Placental pericyte (primary cell): ENCODE results near the gene FAM111B. TPM values are rescaled to one million over a fixed set of nuclear protein-coding genes. Genes with fewer than 3 reads are reported as not detected.

Source experiments
- total RNA-seq: library from RNA; depleted of rRNA; stranded (reverse); fragments of >200 nt; gene quantifications from 2 replicates; pipeline ENCODE4 v1.2.3, GENCODE V29; 2012

The FAM111B gene, protein sequence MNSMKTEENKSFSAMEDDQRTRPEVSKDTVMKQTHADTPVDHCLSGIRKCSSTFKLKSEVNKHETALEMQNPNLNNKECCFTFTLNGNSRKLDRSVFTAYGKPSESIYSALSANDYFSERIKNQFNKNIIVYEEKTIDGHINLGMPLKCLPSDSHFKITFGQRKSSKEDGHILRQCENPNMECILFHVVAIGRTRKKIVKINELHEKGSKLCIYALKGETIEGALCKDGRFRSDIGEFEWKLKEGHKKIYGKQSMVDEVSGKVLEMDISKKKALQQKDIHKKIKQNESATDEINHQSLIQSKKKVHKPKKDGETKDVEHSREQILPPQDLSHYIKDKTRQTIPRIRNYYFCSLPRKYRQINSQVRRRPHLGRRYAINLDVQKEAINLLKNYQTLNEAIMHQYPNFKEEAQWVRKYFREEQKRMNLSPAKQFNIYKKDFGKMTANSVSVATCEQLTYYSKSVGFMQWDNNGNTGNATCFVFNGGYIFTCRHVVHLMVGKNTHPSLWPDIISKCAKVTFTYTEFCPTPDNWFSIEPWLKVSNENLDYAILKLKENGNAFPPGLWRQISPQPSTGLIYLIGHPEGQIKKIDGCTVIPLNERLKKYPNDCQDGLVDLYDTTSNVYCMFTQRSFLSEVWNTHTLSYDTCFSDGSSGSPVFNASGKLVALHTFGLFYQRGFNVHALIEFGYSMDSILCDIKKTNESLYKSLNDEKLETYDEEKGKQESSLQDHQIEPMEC
- total RNA-seq = under 0.01 and 11.5 TPM in 2 replicates

GRCh38 chr11:59106363-59107336 lies at the start of gene FAM111B:
Gene FAM111B (plus strand): TSS chr11:59107237. CDS start chr11:59109626, 2,389 bp downstream.

DNA sequence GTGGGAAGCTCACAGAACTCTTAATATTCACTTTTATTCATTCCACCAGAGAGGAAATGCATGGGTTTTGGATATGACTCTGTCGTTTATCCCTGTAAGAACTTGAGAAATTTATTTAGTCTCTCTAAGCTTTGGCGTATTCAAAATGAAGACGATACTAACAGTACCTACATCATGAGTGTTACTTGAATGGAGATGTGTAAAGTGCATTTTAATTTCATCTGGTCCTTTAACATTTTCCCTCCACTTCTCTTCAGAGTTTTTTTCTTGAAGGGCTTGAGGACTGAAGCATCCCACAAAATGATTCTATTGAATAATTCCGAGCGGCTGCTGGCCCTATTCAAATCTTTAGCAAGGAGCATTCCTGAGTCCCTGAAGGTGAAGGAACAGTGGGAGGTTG lies 21.0 kb upstream of the FAM111B start, which contains the start of gene GLYATL1B:
Gene GLYATL1B, plus strand, starts transcription at position 301 of the 400 bp plus-strand sequence. Its CDS starts 0 bp downstream, at position 301.

DNA sequence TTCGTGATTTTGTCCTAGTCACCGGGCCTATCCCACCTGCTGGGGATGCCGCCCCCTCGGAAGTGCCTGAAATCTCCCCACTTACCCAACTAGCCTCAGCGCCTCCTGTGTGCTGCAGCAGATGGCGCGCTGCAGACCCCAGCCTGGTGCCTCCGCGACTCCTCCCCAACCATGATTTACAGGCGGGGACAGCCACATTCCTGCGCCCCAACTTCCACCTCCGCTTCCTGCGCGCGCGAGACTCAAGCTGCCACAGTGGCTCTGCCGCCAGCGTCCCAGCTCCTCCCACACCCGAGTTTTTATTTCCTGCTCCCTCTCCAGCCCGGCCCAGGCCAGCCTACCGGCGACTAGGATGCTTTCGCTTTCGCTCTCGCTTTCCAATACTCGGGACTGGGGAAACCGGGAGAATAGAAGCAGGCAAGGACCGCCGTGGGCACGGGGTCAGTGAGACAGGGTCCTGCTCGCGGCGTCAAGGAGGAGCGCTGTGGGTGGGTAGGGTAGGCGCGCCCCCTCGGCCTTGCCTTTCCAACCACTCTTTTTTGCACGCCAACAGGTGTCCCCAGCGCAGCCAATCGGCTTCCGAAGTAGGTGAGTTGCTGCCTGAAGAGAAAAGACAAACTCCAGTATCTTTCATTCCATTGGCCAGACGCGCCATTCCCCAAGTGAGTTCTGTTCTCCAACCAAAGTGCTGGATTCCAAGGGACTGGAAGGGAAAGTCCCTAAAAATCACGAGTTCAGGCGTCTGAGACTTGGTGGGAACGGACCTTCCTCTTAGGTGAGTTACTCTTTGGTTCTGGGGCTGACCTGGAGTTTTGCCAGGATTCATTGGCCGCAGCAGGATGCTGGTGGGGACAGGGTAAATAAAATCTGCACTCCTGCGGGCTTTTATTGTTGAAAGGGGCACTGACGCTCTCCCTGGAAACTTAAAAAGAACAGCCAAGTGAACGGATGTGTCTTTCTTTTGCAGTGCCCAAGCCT lies 35.8 kb downstream of the FAM111B start, which contains the start of gene FAM111A:
Gene FAM111A, plus strand, starts transcription at position 327 of the 978 bp plus-strand sequence. CDS start 6,017 bp downstream, outside the sequence.

GRCh38 chr11:59171508-59172322 lies 64.7 kb downstream of the FAM111B start, which contains the start of gene DTX4:
Gene DTX4 (plus strand): TSS chr11:59172132. CDS start chr11:59172596, 464 bp downstream.

Other genes starting within 250 kb of the FAM111B start
- gene GLYATL1, start 167.7 kb upstream of the FAM111B start, total RNA-seq = not detected in 2 replicates
- gene GLYATL1B, start 20.9 kb upstream of the FAM111B start, total RNA-seq = not detected in 2 replicates
- gene FAM111A, start 35.6 kb downstream of the FAM111B start, total RNA-seq = 30.6 and 81.3 TPM in 2 replicates
- 3.7 and 5.3 TPM in 2 replicates for gene DTX4, start 64.9 kb downstream of the FAM111B start, total RNA-seq
- under 0.01 and 0.14 TPM in 2 replicates for gene MPEG1, start 105.7 kb downstream of the FAM111B start, total RNA-seq